EH (cell line): ENCODE data around the gene UBE2J2.
"Not testable (repeated sequence)": the region's sequence is repeated elsewhere in the genome, so short reads cannot be mapped to it uniquely, and the experiment has no call there.

Experiments
- DNase-seq: peaks from one replicate; pipeline ENCODE4 v3.0.0-alpha.2; 2015; ENCODE audit warnings: low read depth

The UBE2J2 gene

GRCh38 chr1:1273512-1274298, at the start of gene UBE2J2:
TSS of gene UBE2J2 (minus strand) at chr1:1273854. CDS start at chr1:1267992, 5,862 bp downstream.
- DNase-seq, result peak; percentile 90

GRCh38 chr1:1322952-1323351, 49.3 kb upstream of the UBE2J2 start:
- DNase-seq, result no peak

DNA sequence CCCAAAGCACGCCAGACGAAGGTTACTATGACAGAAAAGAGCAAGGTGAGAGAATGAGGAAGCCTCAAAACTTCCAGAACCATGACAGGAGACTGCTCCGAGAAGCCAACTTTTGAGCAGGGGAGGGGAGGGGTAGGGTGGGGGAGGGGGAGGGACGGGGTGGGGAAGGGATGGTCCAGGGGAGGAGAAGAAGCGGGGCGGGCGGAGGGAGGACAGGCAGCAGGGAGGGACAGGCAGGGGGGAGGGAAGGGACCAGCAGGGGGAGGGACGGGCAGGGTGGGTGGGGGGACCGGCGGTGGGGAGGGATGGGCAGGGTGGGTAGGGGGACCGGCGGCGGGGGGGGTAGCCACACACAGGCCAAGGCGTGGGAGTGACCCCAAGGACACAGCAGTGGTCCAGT, 48.8 kb upstream of the UBE2J2 start:
- no peak for DNase-seq

DNA sequence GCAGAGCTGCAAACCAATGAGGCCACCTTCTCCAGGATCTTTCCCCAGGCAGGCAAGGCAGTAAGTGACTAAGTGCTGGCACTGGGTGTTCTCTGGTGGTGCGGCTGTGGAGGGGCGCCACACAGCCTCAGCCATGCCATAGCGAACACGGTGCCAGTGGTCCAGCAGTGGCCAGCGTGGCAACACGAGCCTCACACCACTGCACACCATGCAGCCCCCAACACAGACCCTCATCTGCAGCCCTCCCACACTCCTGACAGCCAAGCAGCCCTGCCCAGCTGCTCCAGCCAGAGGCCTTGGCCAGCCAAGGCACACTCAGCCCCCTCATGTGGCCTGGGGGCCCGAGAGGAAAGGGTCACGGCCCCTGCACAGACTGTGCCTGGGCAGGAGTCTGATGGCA, 47.8 kb upstream of the UBE2J2 start:
- no peak for DNase-seq

- DNase-seq, result peak; percentile 30
Observed at GRCh38 chr1:1320666-1321448, 47.2 kb upstream of the UBE2J2 start.

DNA sequence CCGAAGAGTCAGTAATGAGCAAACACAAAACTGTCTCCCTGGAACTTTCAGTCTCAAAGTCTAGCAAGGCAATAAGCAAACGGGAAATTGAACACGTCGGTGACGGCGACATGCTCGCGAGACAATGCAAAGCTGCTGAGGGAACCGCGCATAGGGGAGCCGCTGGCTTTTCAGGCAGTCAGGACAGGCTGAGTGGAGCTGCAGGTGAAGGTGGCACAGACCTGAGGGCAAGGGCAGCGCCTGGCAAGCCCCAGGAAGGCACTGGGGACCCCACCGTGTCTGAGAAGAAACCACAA, 45.9 kb upstream of the UBE2J2 start:
- DNase-seq, result no peak

DNA sequence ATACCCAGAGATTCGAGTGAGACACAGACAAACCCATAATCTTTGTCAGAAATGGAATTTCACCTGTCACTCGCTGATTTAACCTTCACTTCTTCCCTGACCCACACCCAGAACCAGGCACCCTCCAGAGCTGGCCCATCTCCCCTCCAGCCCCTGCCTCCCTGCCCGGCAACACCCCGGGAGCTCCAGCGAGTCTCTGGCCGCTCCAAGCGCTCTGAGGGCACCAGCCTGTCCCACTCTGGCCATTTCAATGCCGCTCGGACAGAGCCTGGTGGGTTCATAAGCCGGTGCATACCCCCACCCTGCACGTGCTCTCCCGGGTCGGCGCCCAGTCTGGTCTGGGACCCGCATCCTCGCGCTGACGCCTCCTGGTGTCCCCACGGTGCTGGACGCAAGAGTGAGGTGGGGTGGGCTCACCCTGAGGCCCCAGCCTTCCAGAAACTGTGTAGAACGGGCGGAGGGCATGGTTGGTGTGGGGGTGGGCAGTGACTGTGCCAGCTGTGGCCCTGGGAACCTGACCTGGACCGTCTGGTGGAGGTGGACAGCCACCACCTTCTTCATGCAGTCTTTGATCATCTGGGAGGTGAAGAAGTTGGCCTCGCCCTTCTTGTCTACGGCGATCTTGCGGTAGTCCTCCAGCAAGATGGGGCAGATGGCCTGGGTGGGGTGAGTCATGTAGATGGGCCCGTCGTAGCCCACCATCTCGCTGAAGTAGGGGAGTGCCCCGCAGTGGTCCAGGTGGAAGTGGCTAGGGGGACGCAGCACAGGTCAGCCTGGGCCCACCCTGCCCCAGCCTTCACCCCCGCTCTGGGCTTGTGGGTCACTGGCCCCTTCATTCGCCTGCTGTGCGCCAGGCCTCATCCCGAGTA, 45.4 kb upstream of the UBE2J2 start:
- no peak for DNase-seq

GRCh38 chr1:1318131-1318652, 44.5 kb upstream of the UBE2J2 start:
- peak; percentile 96 for DNase-seq

DNA sequence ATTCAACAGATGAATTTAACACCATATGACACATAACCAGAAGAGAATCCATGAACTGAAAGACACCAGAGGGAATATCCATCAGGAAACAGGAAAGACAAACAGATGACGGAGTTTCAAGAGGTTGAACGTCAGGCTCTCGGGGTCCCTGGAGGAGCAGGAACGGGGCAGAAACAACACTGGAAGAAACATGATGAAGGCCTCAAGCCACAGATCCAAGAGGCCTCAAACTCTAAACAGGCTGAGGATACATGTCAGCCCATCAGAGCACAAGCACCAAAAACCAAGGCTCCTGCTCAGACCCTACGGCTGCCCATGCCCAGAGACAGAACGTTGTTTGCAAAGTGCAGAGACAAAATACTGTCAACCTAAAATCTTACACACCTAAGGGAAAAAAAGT, 43.8 kb upstream of the UBE2J2 start:
- DNase-seq, result no peak

DNA sequence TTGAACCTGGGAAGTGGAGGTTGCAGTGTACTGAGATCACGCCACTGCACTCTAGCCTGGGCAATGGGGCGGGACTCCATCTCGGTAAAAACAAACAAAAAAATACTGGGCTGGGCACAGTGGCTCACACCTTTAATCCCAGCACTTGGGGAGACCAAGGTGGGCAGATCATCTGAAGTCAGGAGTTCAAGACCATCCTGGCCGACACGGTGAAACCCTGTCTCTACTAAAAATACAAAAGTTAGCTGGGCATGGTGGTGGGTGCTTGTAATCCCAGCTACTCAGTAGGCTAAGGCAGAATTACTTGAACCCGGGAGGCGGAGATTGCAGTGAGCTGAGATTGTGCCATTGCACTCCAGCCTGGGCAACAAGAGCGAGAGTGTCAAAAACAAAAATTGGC, 42.5 kb upstream of the UBE2J2 start:
- not testable (repeated sequence) for DNase-seq

GRCh38 chr1:1315435-1315954, 41.8 kb upstream of the UBE2J2 start:
- no peak for DNase-seq

DNA sequence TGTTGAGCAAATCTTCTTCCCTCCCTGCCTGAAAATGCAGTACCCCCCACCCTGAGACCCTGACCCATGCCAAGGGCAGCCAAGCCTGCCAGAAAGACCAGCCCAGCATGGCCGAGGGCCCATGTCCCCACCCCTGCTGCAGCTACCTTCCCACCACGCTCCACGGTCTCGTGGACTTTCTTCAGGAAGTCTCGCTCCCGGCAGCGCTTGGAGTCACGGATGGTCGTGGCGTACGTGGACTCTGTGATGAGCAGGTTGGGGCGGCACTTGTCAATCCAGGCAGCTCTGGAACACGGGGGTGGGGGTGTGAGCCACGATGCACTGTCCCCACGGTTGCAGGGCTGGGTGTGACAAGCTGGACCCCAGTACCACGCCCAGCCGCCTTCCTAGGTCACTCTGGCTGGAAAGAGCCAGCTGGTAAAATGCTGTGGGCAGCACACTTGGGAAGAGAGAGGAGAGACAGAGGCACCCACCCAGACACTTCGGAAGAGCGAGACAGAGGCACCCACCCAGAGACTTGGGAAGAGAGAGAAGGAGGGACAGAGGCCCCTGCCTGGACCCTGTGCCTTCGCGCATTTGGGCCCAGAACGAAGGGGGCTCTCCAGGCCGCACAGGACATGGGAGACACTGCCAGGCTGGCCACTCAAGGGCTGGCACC, 41.2 kb upstream of the UBE2J2 start:
- no peak for DNase-seq

DNA sequence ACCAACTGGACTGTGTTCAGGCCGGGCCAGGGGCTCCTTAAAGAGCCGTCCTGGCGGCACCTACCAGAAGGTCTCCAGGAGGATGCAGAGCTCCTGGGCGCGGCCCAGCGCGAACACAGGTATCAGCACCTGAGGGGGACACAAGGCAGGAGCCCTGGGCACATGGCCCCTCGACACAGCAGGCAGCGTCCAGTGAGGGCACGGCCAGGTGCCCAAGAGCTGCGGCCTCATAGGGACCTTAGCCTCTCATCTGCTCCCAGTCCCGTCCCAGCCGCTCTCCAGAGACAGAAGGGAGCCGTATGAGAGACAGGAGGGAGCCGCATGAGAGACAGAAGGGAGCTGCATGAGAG, 40.6 kb upstream of the UBE2J2 start:
- DNase-seq, result no peak

DNA sequence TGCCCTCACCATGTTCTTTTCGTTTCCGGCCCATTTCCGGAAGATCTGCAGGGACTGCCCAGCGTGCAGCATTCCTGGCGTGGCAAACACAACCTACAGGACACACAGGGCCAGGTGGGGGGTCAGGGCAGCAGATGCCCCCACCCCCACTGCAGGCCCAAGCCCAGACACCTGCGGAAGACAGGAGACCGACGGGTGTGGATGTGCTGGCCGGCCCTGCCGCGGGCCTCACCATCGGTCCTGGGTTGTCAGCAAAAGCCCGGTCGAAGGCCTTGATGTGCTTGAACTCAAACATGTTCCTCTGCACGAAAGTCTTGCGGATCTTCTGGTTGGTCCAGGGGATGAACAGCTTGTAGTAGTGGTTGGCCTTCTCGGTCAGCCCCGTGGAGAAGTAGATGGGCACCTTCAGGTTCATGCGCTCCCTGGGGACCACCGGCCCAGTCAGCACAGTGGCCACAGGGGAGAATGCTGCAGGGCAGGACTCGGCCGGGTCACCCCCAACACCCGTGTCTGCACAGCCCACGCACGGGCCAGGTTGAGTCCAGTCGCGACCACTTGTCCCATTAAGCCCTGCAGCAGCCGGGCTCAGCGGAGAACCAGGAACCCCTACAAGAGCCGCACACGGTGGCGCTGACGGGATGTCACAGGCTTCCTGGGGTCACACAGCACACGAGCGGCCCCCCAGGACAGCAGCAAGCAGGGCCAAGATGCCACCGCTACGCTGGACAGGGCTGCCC, 40.0 kb upstream of the UBE2J2 start:
- no peak for DNase-seq

GRCh38 chr1:1312450-1313314, 39.0 kb upstream of the UBE2J2 start:
- no peak for DNase-seq

- DNase-seq, result no peak
Observed at GRCh38 chr1:1311107-1312104, 37.8 kb upstream of the UBE2J2 start.

GRCh38 chr1:1310476-1311053, 36.9 kb upstream of the UBE2J2 start:
- DNase-seq, result no peak

DNA sequence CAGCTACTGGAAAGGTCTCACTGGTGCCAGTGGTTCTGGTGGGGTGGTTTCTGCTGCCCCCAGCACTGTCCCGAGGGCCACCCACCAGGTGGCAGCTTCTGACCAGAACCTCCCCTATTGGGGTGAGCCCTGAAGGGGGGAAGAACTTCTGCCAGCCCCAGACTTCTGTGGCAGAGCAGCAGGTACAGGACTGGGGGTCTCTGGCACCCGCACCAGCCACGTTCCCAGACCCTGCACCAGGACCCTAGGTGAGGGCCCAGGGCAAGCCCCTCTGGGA, 36.4 kb upstream of the UBE2J2 start:
- DNase-seq, result no peak
